IMR-90 (cell line): Measurements from ENCODE around the gene AFAP1L2. TPM values are rescaled to one million over a fixed set of nuclear protein-coding genes. Genes with fewer than 3 reads are reported as not detected.
A peak's percentile ranks its signal among the peaks of the same experiment; 100 is the strongest.

ENCODE experiments used
- ATAC-seq: fragments of 200-7000 bp; cut with Tn5 transposase; 2 replicates; pipeline ENCODE4 v1.9.1; 2020; ENCODE audit warnings: low read depth, mild to moderate bottlenecking, moderate library complexity
- BruUV-seq: library from RNA; stranded (reverse); fragments of 400-500 nt; replicated peaks from 2 replicates; lab custom pipeline; 2021; lab: Mats Ljungman, UMichigan
- CTCF ChIA-PET: fragments of 300-600 bp; formaldehyde crosslinking; extraction: SDS; loops from one replicate; lab custom pipeline; 2021; ENCODE audit warnings: antibody characterized with exemption; lab: Yijun Ruan, JAX
- POLR2A ChIA-PET: fragments of 300-600 bp; sonication (Branson Sonifier 250); formaldehyde crosslinking; loops from one replicate; lab custom pipeline; 2022; ENCODE audit warnings: antibody characterized with exemption; ENCODE audit not compliant: unreplicated experiment; lab: Charles Lee
- DNase-seq: peaks from one replicate; pipeline ENCODE4 v3.0.0; 2013
- H2AFZ ChIP-seq: replicated peaks from 2 replicates; pipeline ENCODE3; 2013; ENCODE audit warnings: low read length, mild to moderate bottlenecking; ENCODE audit not compliant: poor library complexity
- H2AK5ac ChIP-seq: 2 replicates; pipeline ENCODE4 v1.6.1; 2013; ENCODE audit warnings: low read depth, low read length, inconsistent platforms
- H2AK9ac ChIP-seq: replicated peaks from 2 replicates; pipeline ENCODE3; 2013; ENCODE audit warnings: mild to moderate bottlenecking, low read depth, low read length, moderate library complexity; ENCODE audit not compliant: poor library complexity
- H2BK120ac ChIP-seq: 2 replicates; pipeline ENCODE4 v1.6.1; 2013; ENCODE audit warnings: low read depth, low read length, inconsistent platforms
- H2BK15ac ChIP-seq: 3 replicates; pipeline ENCODE4 v1.6.1; 2013; ENCODE audit warnings: low read depth, low read length, inconsistent platforms
- H2BK20ac ChIP-seq: 2 replicates; pipeline ENCODE4 v1.6.1; 2013; ENCODE audit warnings: low read depth, mild to moderate bottlenecking, inconsistent platforms, low read length, moderate library complexity
- H2BK5ac ChIP-seq: 2 replicates; pipeline ENCODE4 v1.6.1; 2013; ENCODE audit warnings: mild to moderate bottlenecking, low read depth, low read length, inconsistent platforms; ENCODE audit not compliant: poor library complexity, severe bottlenecking
- H3K14ac ChIP-seq: replicated peaks from 2 replicates; pipeline ENCODE4 v1.6.1; 2013; ENCODE audit warnings: low read depth, low read length, inconsistent platforms
- H3K18ac ChIP-seq: 2 replicates; pipeline ENCODE4 v1.6.1; 2013; ENCODE audit warnings: low read depth, low read length, control low read depth
- H3K23ac ChIP-seq: 2 replicates; pipeline ENCODE4 v1.6.1; 2013; ENCODE audit warnings: low read depth, low read length, inconsistent platforms
- H3K27ac ChIP-seq: 2 replicates; pipeline ENCODE4 v1.5.1; 2013; ENCODE audit warnings: mild to moderate bottlenecking, control low read depth, low read length; ENCODE audit not compliant: insufficient read depth
- H3K27me3 ChIP-seq: 2 replicates; pipeline ENCODE4 v1.6.1; 2013; ENCODE audit warnings: low read length; ENCODE audit not compliant: control insufficient read depth, insufficient read depth
- H3K36me3 ChIP-seq: 2 replicates; pipeline ENCODE4 v1.6.1; 2013; ENCODE audit warnings: low read length, mixed read lengths; ENCODE audit not compliant: control insufficient read depth, insufficient read depth
- H3K4ac ChIP-seq: 2 replicates; pipeline ENCODE4 v1.6.1; 2013; ENCODE audit warnings: low read depth, low read length, inconsistent platforms
- H3K4me1 ChIP-seq: 2 replicates; pipeline ENCODE4 v1.6.1; 2013; ENCODE audit warnings: low read length, mixed read lengths; ENCODE audit not compliant: control insufficient read depth, insufficient read depth
- H3K4me2 ChIP-seq: 2 replicates; pipeline ENCODE4 v1.6.1; 2013; ENCODE audit warnings: low read depth, mild to moderate bottlenecking, control low read depth, low read length, moderate library complexity
- H3K4me3 ChIP-seq: 2 replicates; pipeline ENCODE4 v1.5.1; 2013; ENCODE audit warnings: low read depth, mild to moderate bottlenecking, control low read depth, low read length, moderate library complexity; ENCODE audit not compliant: insufficient read depth
- H3K56ac ChIP-seq: 2 replicates; pipeline ENCODE4 v1.6.1; 2013; ENCODE audit warnings: low read length, inconsistent platforms; ENCODE audit not compliant: insufficient read depth; ENCODE audit errors: extremely low read depth
- H3K79me1 ChIP-seq, 2 experiments: 2 replicates each; pipeline ENCODE4 v1.6.1; 2013; ENCODE audit warnings: low read length in 2 of 2, inconsistent platforms in 1 of 2, low read depth in 1 of 2
- H3K9ac ChIP-seq: 2 replicates; pipeline ENCODE4 v1.6.1; 2013; ENCODE audit warnings: low read depth, low read length, control low read depth
- H3K9me1 ChIP-seq: 2 replicates; pipeline ENCODE4 v1.6.1; 2013; ENCODE audit warnings: low read length, inconsistent platforms; ENCODE audit not compliant: insufficient read depth
- H3K9me3 ChIP-seq: 2 replicates; pipeline ENCODE4 v1.6.1; 2013; ENCODE audit warnings: low read length; ENCODE audit not compliant: control insufficient read depth, insufficient read depth
- H4K20me1 ChIP-seq: 2 replicates; pipeline ENCODE4 v1.6.1; 2013; ENCODE audit warnings: low read length, inconsistent platforms; ENCODE audit not compliant: insufficient read depth
- H4K5ac ChIP-seq: 2 replicates; pipeline ENCODE4 v1.6.1; 2013; ENCODE audit warnings: mild to moderate bottlenecking, low read depth, low read length, control low read depth
- H4K8ac ChIP-seq, 2 experiments: 2 replicates each; pipeline ENCODE4 v1.6.1; 2013; ENCODE audit warnings: low read depth in 2 of 2, low read length in 2 of 2, control low read depth in 1 of 2, inconsistent platforms in 1 of 2
- H4K91ac ChIP-seq: 2 replicates; pipeline ENCODE4 v1.6.1; 2013; ENCODE audit warnings: low read depth, low read length, inconsistent platforms; ENCODE audit not compliant: insufficient read depth
- BHLHE40 ChIP-seq: fragments of 150-350 bp; IDR thresholded peaks from 2 replicates; pipeline ENCODE4 v1.6.1; 2016; ENCODE audit warnings: mild to moderate bottlenecking, low read depth, low read length
- CTCF ChIP-seq: conservative IDR thresholded peaks from 2 replicates; pipeline ENCODE4 v1.5.1; 2012; ENCODE audit warnings: mild to moderate bottlenecking, low read depth, low read length, improper control_type of control experiment
- ELK1 ChIP-seq: fragments of 150-350 bp; IDR thresholded peaks from 2 replicates; pipeline ENCODE4 v1.6.1; 2016; ENCODE audit warnings: low read depth, mild to moderate bottlenecking, low read length, moderate library complexity, borderline replicate concordance
- MXI1 ChIP-seq: IDR thresholded peaks from 2 replicates; pipeline ENCODE4 v1.6.1; 2012; ENCODE audit warnings: low read depth, mild to moderate bottlenecking, low read length, moderate library complexity, borderline replicate concordance
- NFE2L2 ChIP-seq: fragments of 150-350 bp; IDR thresholded peaks from 2 replicates; pipeline ENCODE4 v1.6.1; 2016; ENCODE audit warnings: low read depth, mild to moderate bottlenecking, low read length
- RCOR1 ChIP-seq: IDR thresholded peaks from 2 replicates; pipeline ENCODE4 v1.6.1; 2012; ENCODE audit warnings: mild to moderate bottlenecking, low read length, improper control_type of control experiment; ENCODE audit not compliant: insufficient replicate concordance
- RFX5 ChIP-seq: IDR thresholded peaks from 2 replicates; pipeline ENCODE4 v1.8.0; 2012; ENCODE audit warnings: low read depth, mild to moderate bottlenecking, low read length, moderate library complexity
- USF2 ChIP-seq: fragments of 150-350 bp; IDR thresholded peaks from 2 replicates; pipeline ENCODE4 v1.6.1; 2017; ENCODE audit warnings: mild to moderate bottlenecking, antibody characterized with exemption, low read length, low read depth
- WGBS, 2 experiments: methylation state at CpG; one replicate each; pipeline versions ENCODE4 v1.1.5 to v1.1.7; 2013; ENCODE audit warnings: missing lambda C conversion rate in 2 of 2; ENCODE audit not compliant: insufficient read length in 1 of 2; ENCODE audit errors: extremely low coverage in 2 of 2; 5-methylcytosine and 5-hydroxymethylcytosine counted together
- dilution Hi-C: fragments of 300-500 bp; cut with HindIII; formaldehyde crosslinking; loops from one replicate; pipeline ENCODE4 v1.14.3; 2018; ENCODE audit warnings: low sequenced_read_pairs; ENCODE audit not compliant: unreplicated experiment
- in situ Hi-C: fragments of 300-500 bp; cut with MboI; formaldehyde crosslinking; loops from 3 replicates; pipeline ENCODE4 v1.14.3; 2019; ENCODE audit warnings: low sequenced_read_pairs, inconsistent platforms, mixed read lengths
- intact Hi-C: fragments of 100-400 bp; cut with micrococcal nuclease; formaldehyde crosslinking; loops from 2 replicates; pipeline ENCODE4 v1.10.0; 2022
- polyA plus RNA-seq, 3 experiments: library from polyadenylated mRNA; depleted of rRNA; stranded (reverse); fragments of >200 nt; gene quantifications; 2 replicates each; pipeline ENCODE4 v1.2.3, GENCODE V29; 2012; ENCODE audit warnings: low replicate concordance in 1 of 3
- total RNA-seq: library from RNA; depleted of rRNA; stranded (reverse); fragments of >200 nt; gene quantifications from 2 replicates; pipeline ENCODE4 v1.2.3, GENCODE V29; 2012

Gene AFAP1L2
- total and polyA plus RNA-seq, 2 of the 4 experiments (the other 2 are of a cell fraction): under 0.01 to 0.10 TPM

GRCh38 chr10:114276066-114276465 lies 128.2 kb downstream of the AFAP1L2 start:
- no peak overlapping the region for H3K9ac ChIP-seq
- no peak overlapping the region for H3K56ac ChIP-seq
- dilution Hi-C loops (no loop called here), intact Hi-C loops (no loop called here), in situ Hi-C loops (no loop called here)
- 0 out of 2 replicates have a peak overlapping the region, but pooled peaks have one; percentile 60 for H2AK5ac ChIP-seq
- no peak overlapping the region for H2AK9ac ChIP-seq
- no peaks in the 10 kb centered on the region for H3K79me1 ChIP-seq
- DNase-seq (no peak), ATAC-seq (no peak)
- H3K9me1 ChIP-seq: peaks cover 8% of the 10 kb centered on the region
- H3K9me3 ChIP-seq: no peaks in the 10 kb centered on the region
- no peak overlapping the region for H4K5ac ChIP-seq
- ChIA-PET CTCF (no interaction called here), POLR2A (no interaction called here)
- TF ChIP-seq NFE2L2: no peak
- TF ChIP-seq CTCF: no peak
- no peak for TF ChIP-seq RCOR1
- no peak for TF ChIP-seq ELK1
- no peak for TF ChIP-seq MXI1
- no peak for TF ChIP-seq BHLHE40
- no peak for TF ChIP-seq USF2
- TF ChIP-seq RFX5: no peak
- no peak overlapping the region for H3K4me3 ChIP-seq
- H2BK120ac ChIP-seq: no peak overlapping the region
- H4K8ac ChIP-seq: no peak overlapping the region
- H3K23ac ChIP-seq: no peak overlapping the region
- H2BK20ac ChIP-seq: no peak overlapping the region
- H2BK15ac ChIP-seq: no peak overlapping the region
- H3K4ac ChIP-seq: no peak overlapping the region
- peaks cover 6% of the 10 kb centered on the region for H3K4me1 ChIP-seq
- no peak overlapping the region for H2BK5ac ChIP-seq
- no peak overlapping the region for H2AFZ ChIP-seq
- H3K27ac ChIP-seq: no peak overlapping the region
- no peak overlapping the region for H3K4me2 ChIP-seq
- 75% methylated on average over 4 of the region's 6 CpGs; no CpG with 5 or more reads in 1 of the 2 experiments for WGBS, 2 experiments
- no peaks in the 10 kb centered on the region for H3K36me3 ChIP-seq
- H4K91ac ChIP-seq: no peak overlapping the region
- no TSS peak for BruUV-seq
- H3K14ac ChIP-seq: no peak overlapping the region
- H4K20me1 ChIP-seq: peaks cover 7% of the 10 kb centered on the region; the same call in 1 of the 2 replicates
- H3K27me3 ChIP-seq: peaks cover 30% of the 10 kb centered on the region
- H3K18ac ChIP-seq: no peak overlapping the region
